HCT116 (cell line): Measurements from ENCODE around the gene TCL1B.

ENCODE experiments used
- EGR1 ChIP-seq: IDR thresholded peaks from 2 replicates; pipeline ENCODE4 v1.6.1; 2012; ENCODE audit warnings: low read depth
- JUND ChIP-seq: IDR thresholded peaks from 2 replicates; pipeline ENCODE4 v1.6.1; 2012
- POLR2A ChIP-seq: IDR thresholded peaks from 2 replicates; pipeline ENCODE4 v1.7.0; 2011; ENCODE audit warnings: borderline replicate concordance; ENCODE audit not compliant: insufficient read depth, insufficient read length; ENCODE audit errors: extremely low read depth
- POLR2AphosphoS5 ChIP-seq: IDR thresholded peaks from 2 replicates; pipeline ENCODE4 v1.6.1; 2011; ENCODE audit warnings: mild to moderate bottlenecking, low read depth, low read length, moderate library complexity
- SP1 ChIP-seq: IDR thresholded peaks from 2 replicates; pipeline ENCODE4 v1.6.1; 2012; ENCODE audit warnings: low read depth
- TCF7L2 ChIP-seq: IDR thresholded peaks from 2 replicates; pipeline ENCODE4 v1.7.0; 2011; ENCODE audit warnings: borderline replicate concordance, inconsistent platforms; ENCODE audit not compliant: insufficient read depth, insufficient read length; ENCODE audit errors: extremely low read depth
- ZFX ChIP-seq: fragments of 450-650 bp; IDR thresholded peaks from 2 replicates; pipeline ENCODE4 v1.6.1; 2017
- TF ChIP-seq, protein P1 (sequence below), 3 experiments: fragments of 200-600 bp in 1 of 3; sonication (generic) in 1 of 3; IDR thresholded peaks in 2 of 3; conservative IDR thresholded peaks in 1 of 3; 2 replicates each; pipeline ENCODE4 v1.5.1; 2012 to 2017; ENCODE audit warnings: low read depth in 2 of 3, low read length in 2 of 3, antibody characterized with exemption in 1 of 3, borderline replicate concordance in 1 of 3, control low read depth in 1 of 3, mild to moderate bottlenecking in 1 of 3, mixed read lengths in 1 of 3, mixed run types in 1 of 3, moderate library complexity in 1 of 3; ENCODE audit not compliant: insufficient read depth in 1 of 3
- TF ChIP-seq, protein P2 (sequence below): IDR thresholded peaks from 2 replicates; pipeline ENCODE4 v1.6.1; 2011; ENCODE audit warnings: mild to moderate bottlenecking, low read length, moderate library complexity; ENCODE audit not compliant: insufficient replicate concordance; ENCODE audit errors: extremely low read depth
- TF ChIP-seq, protein P3 (sequence below): IDR thresholded peaks from 2 replicates; pipeline ENCODE4 v1.6.1; 2012; ENCODE audit warnings: low read depth

- TF ChIP-seq SP1 = no peak
- TF ChIP-seq POLR2AphosphoS5 = no peak
- no peak for TF ChIP-seq POLR2A
- TF ChIP-seq, protein P1, sequence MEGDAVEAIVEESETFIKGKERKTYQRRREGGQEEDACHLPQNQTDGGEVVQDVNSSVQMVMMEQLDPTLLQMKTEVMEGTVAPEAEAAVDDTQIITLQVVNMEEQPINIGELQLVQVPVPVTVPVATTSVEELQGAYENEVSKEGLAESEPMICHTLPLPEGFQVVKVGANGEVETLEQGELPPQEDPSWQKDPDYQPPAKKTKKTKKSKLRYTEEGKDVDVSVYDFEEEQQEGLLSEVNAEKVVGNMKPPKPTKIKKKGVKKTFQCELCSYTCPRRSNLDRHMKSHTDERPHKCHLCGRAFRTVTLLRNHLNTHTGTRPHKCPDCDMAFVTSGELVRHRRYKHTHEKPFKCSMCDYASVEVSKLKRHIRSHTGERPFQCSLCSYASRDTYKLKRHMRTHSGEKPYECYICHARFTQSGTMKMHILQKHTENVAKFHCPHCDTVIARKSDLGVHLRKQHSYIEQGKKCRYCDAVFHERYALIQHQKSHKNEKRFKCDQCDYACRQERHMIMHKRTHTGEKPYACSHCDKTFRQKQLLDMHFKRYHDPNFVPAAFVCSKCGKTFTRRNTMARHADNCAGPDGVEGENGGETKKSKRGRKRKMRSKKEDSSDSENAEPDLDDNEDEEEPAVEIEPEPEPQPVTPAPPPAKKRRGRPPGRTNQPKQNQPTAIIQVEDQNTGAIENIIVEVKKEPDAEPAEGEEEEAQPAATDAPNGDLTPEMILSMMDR (IDR thresholded peaks at IDR 0.05 in 2 of 3, conservative IDR thresholded peaks at IDR 0.05 in 1 of 3; ENCODE audit: borderline replicate concordance in 1 of 3, insufficient read depth in 1 of 3, low read depth in 2 of 3, low read length in 2 of 3) = no peak
- TF ChIP-seq, protein P2, sequence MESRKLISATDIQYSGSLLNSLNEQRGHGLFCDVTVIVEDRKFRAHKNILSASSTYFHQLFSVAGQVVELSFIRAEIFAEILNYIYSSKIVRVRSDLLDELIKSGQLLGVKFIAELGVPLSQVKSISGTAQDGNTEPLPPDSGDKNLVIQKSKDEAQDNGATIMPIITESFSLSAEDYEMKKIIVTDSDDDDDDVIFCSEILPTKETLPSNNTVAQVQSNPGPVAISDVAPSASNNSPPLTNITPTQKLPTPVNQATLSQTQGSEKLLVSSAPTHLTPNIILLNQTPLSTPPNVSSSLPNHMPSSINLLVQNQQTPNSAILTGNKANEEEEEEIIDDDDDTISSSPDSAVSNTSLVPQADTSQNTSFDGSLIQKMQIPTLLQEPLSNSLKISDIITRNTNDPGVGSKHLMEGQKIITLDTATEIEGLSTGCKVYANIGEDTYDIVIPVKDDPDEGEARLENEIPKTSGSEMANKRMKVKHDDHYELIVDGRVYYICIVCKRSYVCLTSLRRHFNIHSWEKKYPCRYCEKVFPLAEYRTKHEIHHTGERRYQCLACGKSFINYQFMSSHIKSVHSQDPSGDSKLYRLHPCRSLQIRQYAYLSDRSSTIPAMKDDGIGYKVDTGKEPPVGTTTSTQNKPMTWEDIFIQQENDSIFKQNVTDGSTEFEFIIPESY = no peak
- no peak for TF ChIP-seq TCF7L2
- TF ChIP-seq, protein P3, sequence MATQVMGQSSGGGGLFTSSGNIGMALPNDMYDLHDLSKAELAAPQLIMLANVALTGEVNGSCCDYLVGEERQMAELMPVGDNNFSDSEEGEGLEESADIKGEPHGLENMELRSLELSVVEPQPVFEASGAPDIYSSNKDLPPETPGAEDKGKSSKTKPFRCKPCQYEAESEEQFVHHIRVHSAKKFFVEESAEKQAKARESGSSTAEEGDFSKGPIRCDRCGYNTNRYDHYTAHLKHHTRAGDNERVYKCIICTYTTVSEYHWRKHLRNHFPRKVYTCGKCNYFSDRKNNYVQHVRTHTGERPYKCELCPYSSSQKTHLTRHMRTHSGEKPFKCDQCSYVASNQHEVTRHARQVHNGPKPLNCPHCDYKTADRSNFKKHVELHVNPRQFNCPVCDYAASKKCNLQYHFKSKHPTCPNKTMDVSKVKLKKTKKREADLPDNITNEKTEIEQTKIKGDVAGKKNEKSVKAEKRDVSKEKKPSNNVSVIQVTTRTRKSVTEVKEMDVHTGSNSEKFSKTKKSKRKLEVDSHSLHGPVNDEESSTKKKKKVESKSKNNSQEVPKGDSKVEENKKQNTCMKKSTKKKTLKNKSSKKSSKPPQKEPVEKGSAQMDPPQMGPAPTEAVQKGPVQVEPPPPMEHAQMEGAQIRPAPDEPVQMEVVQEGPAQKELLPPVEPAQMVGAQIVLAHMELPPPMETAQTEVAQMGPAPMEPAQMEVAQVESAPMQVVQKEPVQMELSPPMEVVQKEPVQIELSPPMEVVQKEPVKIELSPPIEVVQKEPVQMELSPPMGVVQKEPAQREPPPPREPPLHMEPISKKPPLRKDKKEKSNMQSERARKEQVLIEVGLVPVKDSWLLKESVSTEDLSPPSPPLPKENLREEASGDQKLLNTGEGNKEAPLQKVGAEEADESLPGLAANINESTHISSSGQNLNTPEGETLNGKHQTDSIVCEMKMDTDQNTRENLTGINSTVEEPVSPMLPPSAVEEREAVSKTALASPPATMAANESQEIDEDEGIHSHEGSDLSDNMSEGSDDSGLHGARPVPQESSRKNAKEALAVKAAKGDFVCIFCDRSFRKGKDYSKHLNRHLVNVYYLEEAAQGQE = no peak
- TF ChIP-seq JUND = no peak
- no peak for TF ChIP-seq ZFX
- TF ChIP-seq EGR1 = no peak
Observed at GRCh38 chr14:95698287-95698686, 12.1 kb downstream of the TCL1B start.
